GM10847 (cell line): ENCODE results near the gene HIPK2.

ENCODE experiments used
- POLR2A ChIP-seq: IDR thresholded peaks from 2 replicates; pipeline ENCODE4 v1.6.1; 2011; ENCODE audit not compliant: insufficient read length; ENCODE audit errors: extremely low read depth

Gene HIPK2

DNA sequence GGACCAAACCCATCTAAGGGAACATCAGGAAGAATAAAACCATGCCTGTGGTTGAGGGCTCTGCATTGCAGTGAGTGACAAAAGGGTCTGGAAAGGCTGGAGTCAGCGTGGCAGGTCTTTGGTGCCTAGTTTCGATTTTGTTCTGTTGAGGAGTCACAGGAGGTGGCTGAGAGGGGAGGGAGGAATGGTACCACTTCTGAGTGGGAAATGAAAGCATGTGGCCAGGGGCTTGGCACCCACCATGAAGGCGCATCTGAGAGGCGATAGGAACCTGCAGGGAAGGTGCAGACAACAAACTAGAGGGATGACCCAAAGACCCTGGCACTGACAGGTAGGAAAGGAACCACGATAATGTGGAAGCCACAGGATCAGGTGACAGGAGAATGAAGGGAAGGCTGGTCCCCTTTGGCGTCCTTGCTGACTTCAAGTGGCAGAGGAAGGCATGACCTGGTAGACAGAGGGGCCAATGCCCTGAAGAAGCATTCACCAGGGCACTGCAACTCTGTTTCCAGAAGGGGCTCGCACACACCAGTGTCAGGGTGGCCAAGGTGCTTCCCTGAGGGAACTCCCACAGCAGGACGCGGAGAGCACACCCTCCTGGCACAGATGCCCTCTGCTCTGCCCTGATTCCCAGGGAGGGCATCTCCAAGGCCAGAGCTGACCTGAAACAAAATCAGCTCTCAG lies 41.7 kb downstream of the HIPK2 start:
- TF ChIP-seq POLR2A: no peak

DNA sequence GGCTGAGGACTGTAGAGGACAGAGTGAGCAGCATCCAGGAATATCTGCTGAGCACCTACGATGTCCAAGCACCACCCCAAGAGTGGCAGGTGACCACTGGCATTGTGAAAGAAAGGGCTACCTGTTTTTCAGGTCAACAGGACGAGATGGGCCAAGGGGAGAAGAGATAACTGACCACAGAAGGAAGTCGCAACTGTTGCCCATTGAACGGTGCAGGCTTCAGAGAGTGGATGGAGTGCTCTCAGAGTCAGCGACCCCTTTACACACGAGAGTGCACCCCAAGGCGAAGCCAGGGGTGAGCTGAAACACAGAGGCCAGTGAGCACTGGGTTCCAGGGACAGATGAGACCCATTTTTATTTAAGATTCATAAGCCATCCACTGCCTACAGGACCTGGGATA lies 42.3 kb downstream of the HIPK2 start:
- TF ChIP-seq POLR2A: no peak

DNA sequence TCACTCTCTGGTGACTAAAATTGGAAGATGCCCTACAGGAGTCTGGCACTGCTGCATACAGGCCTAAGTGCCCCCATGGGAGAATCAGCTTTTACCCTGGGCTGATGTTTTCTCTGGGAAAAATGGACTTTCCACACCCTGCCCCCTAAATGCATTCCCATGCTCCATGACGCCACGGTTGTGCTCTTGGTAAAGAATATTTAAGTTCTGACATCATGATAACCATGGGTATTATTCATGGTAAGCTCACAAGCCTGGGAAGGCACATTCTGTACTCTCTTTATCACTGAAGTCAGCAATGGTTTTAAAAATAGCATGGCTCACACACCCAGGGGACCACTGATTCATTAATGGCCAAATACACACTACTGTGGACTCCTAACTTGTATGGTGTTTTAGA lies 43.4 kb downstream of the HIPK2 start:
- TF ChIP-seq POLR2A: no peak

DNA sequence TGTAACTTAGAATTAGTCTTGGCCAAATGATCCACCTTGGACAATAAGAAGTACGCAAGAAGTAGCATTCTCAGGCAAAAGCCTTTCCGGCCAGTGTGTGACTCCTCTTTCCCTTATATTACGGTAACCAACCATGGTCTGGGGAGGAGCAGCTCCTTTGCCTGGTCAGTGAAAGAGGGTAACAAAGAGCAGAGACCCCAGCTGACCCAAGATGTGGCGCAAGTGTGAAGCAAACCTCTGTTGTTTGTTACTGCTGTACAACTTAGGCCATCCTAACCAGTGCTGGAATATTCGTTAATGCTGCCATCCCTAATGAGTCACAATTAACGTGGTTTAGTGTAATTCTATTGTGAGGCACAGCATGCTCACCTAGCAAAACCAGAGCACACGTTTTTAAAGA lies 44.0 kb downstream of the HIPK2 start:
- TF ChIP-seq POLR2A: no peak

DNA sequence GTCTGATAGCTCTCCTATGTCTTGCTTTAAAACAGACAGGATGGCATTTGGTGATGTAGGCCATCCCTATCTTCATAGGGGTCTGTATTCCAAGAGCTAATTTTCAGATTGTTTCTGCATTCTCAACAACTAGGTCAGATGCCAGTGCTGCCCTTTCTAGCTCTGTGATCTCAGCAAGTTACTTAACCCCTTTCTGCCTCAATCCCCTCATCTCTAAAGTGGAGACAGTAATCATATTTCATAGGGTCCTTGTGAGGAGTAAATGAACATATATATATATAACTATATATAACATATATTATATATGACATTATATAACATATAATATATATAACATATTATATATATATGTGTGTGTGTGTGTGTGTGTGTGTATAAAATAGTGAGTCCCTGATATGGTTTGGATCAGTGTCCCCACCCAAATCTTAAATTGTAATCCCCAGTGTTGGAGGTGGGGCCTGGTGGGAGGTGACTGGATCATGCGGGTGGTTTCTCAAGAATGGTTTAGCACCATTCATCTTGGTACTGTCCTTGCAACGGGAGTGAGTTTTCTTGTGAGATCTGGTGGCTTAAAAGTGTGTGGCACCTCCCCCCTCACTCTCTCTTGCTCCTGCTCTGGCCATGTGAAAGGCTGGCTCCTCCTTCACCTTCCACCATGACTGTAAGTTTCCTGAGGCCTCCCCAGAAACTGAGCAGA lies 45.2 kb downstream of the HIPK2 start:
- TF ChIP-seq POLR2A: no peak

DNA sequence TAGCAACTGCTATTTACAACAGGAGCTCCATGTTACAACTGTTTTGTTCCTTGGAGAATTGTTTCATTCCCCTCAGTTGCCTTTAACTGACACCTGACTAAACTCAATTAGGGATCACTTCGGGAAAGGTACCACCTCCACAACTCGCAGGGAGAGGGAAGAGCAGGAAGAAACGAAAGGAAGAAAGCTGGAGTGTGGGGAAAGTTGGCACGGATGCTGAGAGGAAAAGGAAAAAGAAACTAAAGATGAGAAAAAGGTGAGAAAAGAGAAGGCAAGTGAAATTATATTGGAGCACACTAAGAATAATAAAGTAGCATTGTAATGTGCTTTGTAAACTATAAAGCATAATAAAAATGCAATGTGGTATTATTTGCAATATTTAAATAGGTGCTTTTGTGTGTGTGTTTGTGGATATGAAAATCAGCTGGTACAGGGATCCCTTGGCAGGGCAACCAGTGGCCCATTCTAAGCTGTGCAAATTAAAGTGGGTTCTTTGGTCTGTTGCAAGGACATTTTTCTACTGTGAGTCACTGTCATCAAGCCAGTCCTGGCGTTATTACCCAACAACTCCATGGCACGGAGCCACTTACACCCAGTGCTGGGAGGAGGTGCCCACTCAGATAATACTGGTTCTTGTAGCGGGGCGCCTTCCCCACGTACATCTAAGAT lies 45.9 kb downstream of the HIPK2 start:
- TF ChIP-seq POLR2A: no peak

DNA sequence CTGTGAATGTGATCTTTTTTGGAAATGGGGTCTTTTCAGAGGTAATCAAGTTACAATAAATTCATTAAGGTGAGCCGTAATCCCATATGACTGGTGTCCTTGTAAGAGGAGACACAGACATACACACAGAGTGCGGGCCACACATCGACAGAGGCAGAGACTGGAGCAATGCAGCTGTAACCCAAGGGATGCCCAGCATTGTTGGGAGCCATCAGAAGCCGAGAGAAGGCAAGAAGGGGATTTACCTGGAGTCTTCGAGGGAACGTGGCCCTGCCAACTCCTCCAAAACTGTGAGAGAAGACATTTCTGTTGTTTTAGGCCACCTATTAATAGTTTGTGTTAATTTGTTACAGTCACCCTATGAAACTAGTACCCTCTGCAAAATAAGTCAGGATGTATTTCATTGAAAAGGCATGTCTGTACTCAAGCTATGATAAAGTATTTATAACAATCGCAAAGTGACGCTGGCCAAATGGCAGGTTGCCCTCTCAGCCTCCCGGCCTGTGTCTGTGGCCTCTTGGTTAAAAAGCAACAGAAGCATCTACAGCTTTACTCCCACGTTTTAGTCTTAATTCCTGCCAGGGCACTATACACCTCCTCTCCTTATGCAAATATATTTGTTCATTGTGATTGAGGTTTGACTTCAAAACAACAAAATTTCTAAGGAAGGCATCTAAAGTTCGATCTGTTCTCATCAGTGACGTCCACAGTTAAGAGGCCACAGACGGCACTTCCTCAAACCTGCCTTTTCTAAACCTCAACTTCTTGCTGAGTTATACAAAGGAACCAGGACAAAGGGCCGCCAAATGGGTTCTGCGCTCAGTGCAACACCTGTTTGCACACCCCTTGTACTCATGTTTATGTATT lies 46.8 kb downstream of the HIPK2 start:
- no peak for TF ChIP-seq POLR2A

DNA sequence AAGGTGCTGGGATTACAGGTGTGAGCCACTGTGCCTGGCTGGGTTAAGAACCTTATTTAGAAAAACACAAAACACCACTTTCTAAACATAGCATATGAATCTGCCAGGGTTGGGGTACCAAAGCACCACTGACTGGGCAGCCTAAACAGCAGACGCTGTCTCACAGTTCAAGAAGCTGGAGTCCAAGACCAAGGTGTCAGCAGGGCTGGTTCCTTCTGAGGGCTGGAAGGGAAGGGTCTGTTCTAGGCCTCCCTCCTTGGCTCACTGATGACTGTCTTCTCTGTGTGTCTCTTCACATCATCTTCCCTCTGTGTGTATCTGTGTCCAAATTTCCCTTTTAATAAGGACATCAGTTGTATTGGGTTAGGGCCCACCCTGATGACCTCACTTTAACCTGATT lies 49.6 kb downstream of the HIPK2 start:
- TF ChIP-seq POLR2A: no peak

DNA sequence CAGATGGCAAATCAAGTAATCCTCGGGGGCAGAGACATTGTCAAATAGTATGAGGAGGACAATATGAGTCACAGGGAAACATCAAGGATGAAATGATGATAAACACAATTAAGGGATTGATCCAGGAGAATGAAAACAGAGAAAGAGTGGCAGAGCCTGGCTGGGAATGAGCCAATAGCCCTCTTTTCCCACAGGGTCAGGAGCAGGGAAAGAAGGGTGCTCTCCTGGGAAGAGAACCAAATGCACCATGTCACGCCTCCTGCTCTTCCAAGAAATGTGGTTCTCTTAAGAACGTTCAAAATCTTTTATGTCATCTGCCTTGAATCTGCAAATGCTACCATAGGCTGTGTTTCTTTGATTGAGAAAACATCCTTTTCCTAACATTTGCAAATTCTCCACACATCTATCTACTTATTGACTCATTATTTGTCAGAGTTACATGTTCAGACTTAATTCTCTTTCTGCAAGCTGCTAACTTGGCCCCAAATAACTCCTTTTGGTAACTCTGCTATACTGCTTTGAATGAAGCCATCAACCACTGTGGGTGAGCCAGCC lies 50.6 kb downstream of the HIPK2 start:
- TF ChIP-seq POLR2A: no peak

DNA sequence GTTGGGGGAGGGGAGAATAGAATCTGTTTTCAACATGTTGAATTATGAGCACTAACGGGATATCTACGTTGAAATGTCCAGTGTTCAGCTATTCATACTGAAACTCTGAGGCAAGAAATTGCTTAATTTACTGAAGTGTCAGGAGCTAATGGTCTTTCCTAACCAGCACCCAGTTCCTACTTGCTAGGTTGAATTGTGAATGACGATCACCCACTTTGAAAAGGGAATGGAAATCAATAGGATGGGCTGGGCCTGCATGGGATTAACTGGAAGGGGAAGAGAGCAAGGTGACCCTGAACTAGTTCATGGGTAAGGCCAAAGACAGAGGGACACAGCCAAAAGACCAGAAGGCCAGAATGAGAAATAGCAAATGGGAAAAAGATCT lies 51.3 kb downstream of the HIPK2 start:
- TF ChIP-seq POLR2A: no peak

DNA sequence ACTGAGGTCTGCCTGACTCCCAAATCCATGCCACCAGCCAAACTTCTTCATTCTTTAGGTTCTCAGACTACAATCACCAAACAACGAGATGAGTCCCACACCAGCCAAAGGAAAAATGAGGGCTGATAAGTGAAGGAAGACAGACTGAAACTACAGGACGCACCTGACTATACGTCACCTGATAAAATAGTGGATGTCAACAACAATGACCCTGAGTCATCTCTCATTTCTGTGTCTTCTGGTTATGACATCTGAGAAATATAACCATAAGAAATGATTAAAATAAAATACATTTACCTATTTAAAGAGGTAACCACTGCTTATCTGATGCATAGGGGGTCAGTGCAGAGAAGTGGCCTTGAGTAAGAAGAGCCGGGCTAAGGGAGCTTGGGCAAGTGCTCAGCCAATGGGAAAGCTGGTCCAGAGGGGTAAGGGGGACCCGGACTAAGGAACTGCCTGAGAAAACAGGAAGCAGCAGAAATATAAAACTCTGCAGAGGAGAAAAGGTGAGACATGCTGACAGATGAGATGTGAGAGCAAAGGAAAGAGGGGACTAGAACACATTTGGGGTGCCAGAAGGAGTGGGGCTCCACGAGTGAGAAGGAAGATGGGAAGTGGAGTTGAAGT lies 51.8 kb downstream of the HIPK2 start:
- TF ChIP-seq POLR2A: no peak

DNA sequence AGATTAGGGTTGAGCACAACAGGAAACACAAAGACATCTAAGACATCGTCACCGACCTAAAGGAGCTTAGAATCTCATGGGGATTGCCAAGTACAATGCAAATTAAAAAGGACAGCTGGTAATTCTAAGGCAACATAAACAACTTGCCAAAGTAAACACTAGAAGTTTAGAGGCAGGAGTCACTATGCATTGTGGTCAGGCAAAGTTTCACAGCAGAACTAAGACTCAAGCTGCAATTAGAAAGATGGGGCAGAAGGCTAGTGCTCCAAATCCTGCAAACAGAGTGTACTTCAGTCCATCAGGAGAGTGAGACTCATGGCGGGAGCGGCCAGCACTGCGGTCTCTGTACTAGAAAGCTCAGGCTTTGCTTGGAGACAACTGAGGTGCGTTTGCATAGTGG lies 52.7 kb downstream of the HIPK2 start:
- no peak for TF ChIP-seq POLR2A

DNA sequence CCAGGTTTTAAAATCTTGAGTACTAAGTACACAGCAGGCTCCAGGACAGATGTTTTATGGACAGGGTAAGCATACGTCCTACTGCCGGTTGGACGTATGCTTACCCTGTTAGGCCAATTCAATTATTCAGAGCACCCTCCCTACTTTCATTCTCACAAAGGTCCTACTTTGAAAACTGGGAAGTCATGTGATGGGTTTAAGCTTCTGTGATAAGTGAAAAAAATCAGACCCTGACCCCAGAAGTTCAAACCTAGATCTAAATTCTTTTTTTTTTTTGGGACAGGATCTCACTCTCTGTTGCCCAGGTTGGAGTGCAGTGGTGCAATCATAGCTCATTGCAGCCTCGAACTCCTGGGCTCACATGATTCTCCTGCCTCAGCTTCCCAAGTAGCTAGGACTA lies 55.2 kb downstream of the HIPK2 start:
- no peak for TF ChIP-seq POLR2A

DNA sequence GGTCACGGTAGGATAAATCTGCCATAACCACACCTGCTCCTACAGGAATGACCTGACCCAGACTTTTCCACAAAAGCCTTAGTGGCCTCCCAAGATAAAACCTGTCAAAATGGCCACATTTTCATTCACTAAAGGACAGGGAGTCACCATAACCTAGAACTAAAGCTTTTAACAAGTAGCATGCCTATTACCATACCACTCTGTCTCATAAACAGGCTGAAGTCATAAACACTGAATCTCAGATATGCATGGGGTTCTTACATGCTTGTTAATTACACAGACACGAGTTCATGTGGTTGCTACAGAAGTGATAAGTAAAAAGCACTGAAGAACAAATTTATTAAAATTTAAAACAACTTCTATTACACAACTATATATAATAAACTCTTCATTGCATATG lies 56.0 kb downstream of the HIPK2 start:
- no peak for TF ChIP-seq POLR2A

DNA sequence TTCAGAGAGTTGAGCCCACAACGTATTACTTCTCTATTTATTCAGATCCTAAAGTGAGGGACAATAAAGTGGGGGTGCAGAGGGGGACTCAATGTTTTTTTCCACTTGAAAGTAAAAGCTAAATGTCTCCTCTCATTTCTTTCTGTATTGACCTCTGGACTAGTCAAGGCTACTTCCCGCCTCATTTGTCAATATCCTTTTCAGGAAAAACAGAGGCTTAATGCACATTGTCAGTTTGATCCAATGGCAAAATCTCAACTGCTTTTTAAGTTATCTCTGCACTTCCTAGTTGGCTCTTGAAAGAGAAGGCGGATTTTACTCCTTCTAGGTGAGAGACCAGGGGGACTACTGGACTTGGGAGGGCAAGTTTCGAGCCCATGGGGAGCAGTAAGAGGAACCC lies 56.4 kb downstream of the HIPK2 start:
- TF ChIP-seq POLR2A: no peak
